Neural progenitor cell (in vitro differentiated cells): Measurements from ENCODE around the gene PRICKLE2. TPM values are rescaled to one million over a fixed set of nuclear protein-coding genes. Genes with fewer than 3 reads are reported as not detected.

Experiments used
- DNase-seq: peaks from one replicate; pipeline ENCODE4 v3.0.0-alpha.2; 2016; ENCODE audit warnings: low spot score
- H2AFZ ChIP-seq: fragments of 200-600 bp; sonication (generic); replicated peaks from 2 replicates; pipeline ENCODE4 v1.6.1; 2016; ENCODE audit warnings: antibody characterized with exemption
- H3F3A ChIP-seq: fragments of 200-600 bp; sonication (generic); 2 replicates; pipeline ENCODE4 v1.6.1; 2016; ENCODE audit warnings: antibody characterized with exemption, low read depth
- H3K27ac ChIP-seq: fragments of 200-600 bp; sonication (generic); 2 replicates; pipeline ENCODE4 v1.5.1; 2016; ENCODE audit warnings: mild to moderate bottlenecking
- H3K27me3 ChIP-seq: fragments of 200-600 bp; sonication (generic); 2 replicates; pipeline ENCODE4 v1.6.1; 2016; ENCODE audit warnings: mild to moderate bottlenecking, moderate library complexity
- H3K36me3 ChIP-seq: fragments of 200-600 bp; sonication (generic); 2 replicates; pipeline ENCODE4 v1.5.1; 2016
- H3K4me1 ChIP-seq: fragments of 200-600 bp; sonication (generic); 2 replicates; pipeline ENCODE4 v1.6.1; 2016; ENCODE audit warnings: mixed run types
- H3K4me2 ChIP-seq: fragments of 200-600 bp; sonication (generic); 2 replicates; pipeline ENCODE4 v1.6.1; 2016
- H3K4me3 ChIP-seq: fragments of 200-600 bp; sonication (generic); 2 replicates; pipeline ENCODE4 v1.5.1; 2016
- H3K79me2 ChIP-seq: fragments of 200-600 bp; sonication (generic); 2 replicates; pipeline ENCODE4 v1.6.1; 2016; ENCODE audit warnings: low read depth
- H3K9ac ChIP-seq: fragments of 200-600 bp; sonication (generic); 2 replicates; pipeline ENCODE4 v1.6.1; 2016
- H3K9me3 ChIP-seq: fragments of 200-600 bp; sonication (generic); 2 replicates; pipeline ENCODE4 v1.5.1; 2016; ENCODE audit warnings: low read depth
- H4K20me1 ChIP-seq: fragments of 200-600 bp; sonication (generic); 2 replicates; pipeline ENCODE4 v1.6.1; 2016; ENCODE audit warnings: low read depth
- H3K27ac Mint-ChIP-seq: 3 replicates; pipeline ENCODE4 v1.8.0; 2021; ENCODE audit warnings: mixed read lengths
- H3K27me3 Mint-ChIP-seq: 2 replicates; pipeline ENCODE4 v1.8.0; 2022; ENCODE audit warnings: low read depth, mild to moderate bottlenecking, inconsistent platforms, moderate library complexity, mixed read lengths; ENCODE audit not compliant: insufficient read depth
- H3K36me3 Mint-ChIP-seq: 3 replicates; pipeline ENCODE4 v1.8.0; 2021; ENCODE audit warnings: mixed read lengths
- H3K4me1 Mint-ChIP-seq: 3 replicates; pipeline ENCODE4 v1.8.0; 2021; ENCODE audit warnings: mixed read lengths
- H3K4me3 Mint-ChIP-seq: 3 replicates; pipeline ENCODE4 v1.8.0; 2021; ENCODE audit warnings: mild to moderate bottlenecking, moderate library complexity, mixed read lengths
- H3K9me3 Mint-ChIP-seq: 3 replicates; pipeline ENCODE4 v1.8.0; 2020; ENCODE audit warnings: mixed read lengths
- CTCF ChIP-seq: fragments of 200-600 bp; sonication (generic); IDR thresholded peaks from 2 replicates; pipeline ENCODE4 v1.5.1; 2017; ENCODE audit warnings: antibody characterized with exemption, mild to moderate bottlenecking
- EZH2 ChIP-seq: fragments of 200-600 bp; sonication (generic); IDR thresholded peaks from 2 replicates; pipeline ENCODE4 v1.6.1; 2017; ENCODE audit warnings: antibody characterized with exemption, mild to moderate bottlenecking, moderate library complexity
- EZH2phosphoT487 ChIP-seq: fragments of 200-600 bp; sonication (generic); IDR thresholded peaks from 2 replicates; pipeline ENCODE4 v1.6.1; 2017; ENCODE audit warnings: antibody characterized with exemption
- total RNA-seq: library from RNA; depleted of rRNA; stranded (reverse); fragments of >200 nt; gene quantifications from 2 replicates; pipeline ENCODE4 v1.2.3, GENCODE V29; 2015; ENCODE audit warnings: low replicate concordance

The PRICKLE2 gene
- total RNA-seq, 1 donor from 2014 or later, result 11.5 TPM

- H3K9me3 Mint-ChIP-seq, result peaks cover 7% of the 10 kb centered on the region
- TF ChIP-seq EZH2phosphoT487, result no peak
- no peak for TF ChIP-seq CTCF
- no peak for TF ChIP-seq EZH2
- H3K27ac Mint-ChIP-seq, result no peak overlapping the region
- peaks cover 2% of the 10 kb centered on the region for H3K27me3 Mint-ChIP-seq
- no peak overlapping the region for H3K9ac ChIP-seq
- H3K4me1 ChIP-seq, result peaks cover 12% of the 10 kb centered on the region
- no peaks in the 10 kb centered on the region for H3K4me1 Mint-ChIP-seq
- no peak overlapping the region for H3K27ac ChIP-seq
- H3K36me3 Mint-ChIP-seq, result peaks cover 10% of the 10 kb centered on the region
- DNase-seq, result no peak
- no peaks in the 10 kb centered on the region for H3K9me3 ChIP-seq
- no peak overlapping the region for H3K4me3 Mint-ChIP-seq
- no peak overlapping the region for H2AFZ ChIP-seq
- H3K36me3 ChIP-seq, result no peaks in the 10 kb centered on the region
- no peak overlapping the region for H3K4me3 ChIP-seq
- H3K79me2 ChIP-seq, result no peaks in the 10 kb centered on the region
- no peaks in the 10 kb centered on the region for H3K27me3 ChIP-seq
- H3K4me2 ChIP-seq, result no peak overlapping the region
- no peaks in the 10 kb centered on the region for H3F3A ChIP-seq
- H4K20me1 ChIP-seq, result no peaks in the 10 kb centered on the region
These were observed 101.3 kb downstream of the PRICKLE2 start for GRCh38 chr3:64123931-64124330.

- H3K27me3 ChIP-seq, result no peaks in the 10 kb centered on the region
- no peaks in the 10 kb centered on the region for H4K20me1 ChIP-seq
- peaks cover 10% of the 10 kb centered on the region for H3K36me3 Mint-ChIP-seq
- no peak overlapping the region for H3K4me2 ChIP-seq
- H3K27ac ChIP-seq, result no peak overlapping the region
- H3K79me2 ChIP-seq, result no peaks in the 10 kb centered on the region
- no peaks in the 10 kb centered on the region for H3K9me3 ChIP-seq
- peaks cover 4% of the 10 kb centered on the region for H3K4me1 ChIP-seq
- no peak overlapping the region for H2AFZ ChIP-seq
- no peak overlapping the region for H3K4me3 Mint-ChIP-seq
- no peak overlapping the region for H3K9ac ChIP-seq
- H3K27ac Mint-ChIP-seq, result no peak overlapping the region
- no peaks in the 10 kb centered on the region for H3K4me1 Mint-ChIP-seq
- no peak overlapping the region for H3K4me3 ChIP-seq
- no peaks in the 10 kb centered on the region for H3F3A ChIP-seq
- H3K27me3 Mint-ChIP-seq, result no peaks in the 10 kb centered on the region
- H3K9me3 Mint-ChIP-seq, result peaks cover 7% of the 10 kb centered on the region
- TF ChIP-seq EZH2phosphoT487 (no peak), EZH2 (no peak), CTCF (no peak)
- DNase-seq, result no peak
- H3K36me3 ChIP-seq, result no peaks in the 10 kb centered on the region
These were observed 102.8 kb downstream of the PRICKLE2 start for GRCh38 chr3:64122476-64122875.

- H3F3A ChIP-seq, result no peaks in the 10 kb centered on the region
- H3K9me3 ChIP-seq, result no peaks in the 10 kb centered on the region
- H3K9ac ChIP-seq, result no peak overlapping the region
- no peak overlapping the region for H2AFZ ChIP-seq
- no peak overlapping the region for H3K27ac ChIP-seq
- no peaks in the 10 kb centered on the region for H4K20me1 ChIP-seq
- Mint-ChIP-seq H3K9me3 (peaks cover 9% of the 10 kb centered on the region), H3K4me1 (no peaks in the 10 kb centered on the region), H3K27ac (no peak overlapping the region), H3K4me3 (no peak overlapping the region), H3K36me3 (peaks cover 10% of the 10 kb centered on the region), H3K27me3 (no peaks in the 10 kb centered on the region)
- H3K4me2 ChIP-seq, result no peak overlapping the region
- H3K79me2 ChIP-seq, result no peaks in the 10 kb centered on the region
- no peaks in the 10 kb centered on the region for H3K27me3 ChIP-seq
- DNase-seq, result no peak
- no peak overlapping the region for H3K4me3 ChIP-seq
- H3K36me3 ChIP-seq, result no peaks in the 10 kb centered on the region
- no peak for TF ChIP-seq EZH2
- TF ChIP-seq EZH2phosphoT487, result no peak
- TF ChIP-seq CTCF, result no peak
- H3K4me1 ChIP-seq, result no peaks in the 10 kb centered on the region
These were observed 103.4 kb downstream of the PRICKLE2 start for GRCh38 chr3:64121750-64122311.
